Measurements from ENCODE around the gene CDKAL1. TPM values are rescaled to one million over a fixed set of nuclear protein-coding genes. Genes with fewer than 3 reads are reported as not detected.

Gene CDKAL1
- total and polyA plus RNA-seq, 2 of the 8 experiments (the other 6 are each of a cell fraction or from before 2014, with no cell fraction given) = 8.4 to 24.6 TPM

GRCh38 chr6:20605061-20605460 lies 70.8 kb downstream of the CDKAL1 start:
- Histone ChIP-seq H3K23ac (ENCODE audit: insufficient read length) (no peak overlapping the region), H2AFZ (ENCODE audit: low read length) (no peak overlapping the region), H4K91ac (replicated peaks; ENCODE audit: insufficient read length, low read length) (no peak overlapping the region), H3K4me2 (ENCODE audit: insufficient read depth in 1 of 2, low read depth in 2 of 2, low read length in 2 of 2) (no peak overlapping the region), H3K4me3 (ENCODE audit: extremely low read depth in 1 of 4, insufficient read depth in 2 of 4, low read depth in 3 of 4, low read length in 4 of 4) (no peak overlapping the region), H2BK20ac (ENCODE audit: low read length) (peak overlapping the region; percentile 34; the same call in 1 of the 2 replicates), H3K79me2 (ENCODE audit: control insufficient read depth in 1 of 2, insufficient read depth in 2 of 2, low read length in 2 of 2) (no peaks in the 10 kb centered on the region; a peak in 1 of 4 replicates), H2BK12ac (ENCODE audit: low read depth, low read length) (no peak overlapping the region), H4K20me1 (replicated peaks in 1 of 2; ENCODE audit: control insufficient read depth in 1 of 2, insufficient read depth in 2 of 2, low read length in 2 of 2) (no peaks in the 10 kb centered on the region), H2BK5ac (ENCODE audit: low read depth, low read length) (no peak overlapping the region), H4K5ac (ENCODE audit: insufficient read length, low read depth, low read length) (no peak overlapping the region), H3K23me2 (ENCODE audit: low read depth, low read length) (no peaks in the 10 kb centered on the region; the same call in 1 of the 2 replicates), H3K9me3 (ENCODE audit: insufficient read depth in 2 of 2, low read depth in 1 of 2, low read length in 1 of 2) (no peaks in the 10 kb centered on the region), H3K79me1 (ENCODE audit: low read depth, low read length) (no peaks in the 10 kb centered on the region; the same call in 1 of the 2 replicates), H3K18ac (ENCODE audit: extremely low read depth, low read length) (no peak overlapping the region), H2BK15ac (ENCODE audit: low read length) (no peak overlapping the region), H2AK5ac (ENCODE audit: low read depth, low read length) (no peak overlapping the region), H3K36me3 (ENCODE audit: control insufficient read depth in 2 of 4, insufficient read depth in 4 of 4, low read length in 3 of 4) (no peaks in the 10 kb centered on the region), H3K4me1 (replicated peaks in 1 of 4; ENCODE audit: control insufficient read depth in 3 of 4, insufficient read depth in 4 of 4, low read length in 3 of 4) (no peaks in the 10 kb centered on the region), H3K27me3 (replicated peaks in 1 of 4; ENCODE audit: control insufficient read depth in 3 of 4, extremely low read depth in 1 of 4, insufficient read depth in 3 of 4, low read length in 3 of 4) (no peaks in the 10 kb centered on the region), H3K27ac (ENCODE audit: low read depth, low read length) (no peak overlapping the region), H3K56ac (replicated peaks; ENCODE audit: insufficient read length, low read depth, low read length) (no peak overlapping the region), H3K4ac (replicated peaks; ENCODE audit: insufficient read length, low read depth, low read length) (no peak overlapping the region), H2BK120ac (replicated peaks; ENCODE audit: low read depth, low read length) (no peak overlapping the region), H4K8ac (ENCODE audit: extremely low read depth, insufficient read depth, low read length) (no peak overlapping the region), H3K14ac (ENCODE audit: insufficient read length) (no peak overlapping the region), H3K9ac (replicated peaks in 1 of 4; ENCODE audit: extremely low read depth in 1 of 4, low read depth in 3 of 4, low read length in 3 of 4) (no peak overlapping the region)
- no peak for DNase-seq (ENCODE audit: low read depth in 1 of 2, low spot score in 2 of 2)
- FAIRE-seq = no peak
- 67% methylated on average over 1 of the region's 1 CpG; no CpG with 5 or more reads in 1 of the 2 experiments for WGBS, 2 experiments (ENCODE audit: extremely low coverage in 1 of 2, insufficient coverage in 1 of 2, insufficient read length in 1 of 2, insufficient replicate concordance in 2 of 2, low coverage in 1 of 2, low lambda C conversion rate in 2 of 2, missing lambda C conversion rate in 1 of 2)
- POLR2A ChIA-PET (ENCODE audit: partially characterized antibody) = no interaction called here
- CTCF ChIA-PET (ENCODE audit: partially characterized antibody) = interaction anchor here (1.0 kb wide), 1 partner anchor 9 kb away, joined by 3 read pairs; no protein-coding TSS in a partner anchor
- TF ChIP-seq SRF (IDR thresholded peaks at IDR 0.05; ENCODE audit: low read depth, low read length) (no peak), GTF2F1 (IDR thresholded peaks at IDR 0.05; ENCODE audit: borderline replicate concordance, low read depth, low read length) (no peak), BRCA1 (IDR thresholded peaks at IDR 0.05; ENCODE audit: low read depth, low read length) (no peak), MAFK (IDR thresholded peaks at IDR 0.05; ENCODE audit: low read depth, low read length) (no peak), RBBP5 (IDR thresholded peaks at IDR 0.05; ENCODE audit: borderline replicate concordance, low read depth, low read length) (no peak), JUND (IDR thresholded peaks at IDR 0.05; ENCODE audit: low read length) (no peak), CREB1 (IDR thresholded peaks at IDR 0.05) (no peak)

Measured in H1 (cell line).